ENCODE data around the gene GALK2.

Gene GALK2

GRCh38 chr15:49187549-49188245 lies 17.6 kb downstream of the GALK2 start (continued):
- TF ChIP-seq ZNF792 (tag by site-specific recombination; IDR thresholded peaks at IDR 0.05) (no peak), ZBTB6 (tag by site-specific recombination; IDR thresholded peaks at IDR 0.05) (no peak)

GRCh38 chr15:49188933-49189332 lies 18.9 kb downstream of the GALK2 start:
- ChIA-PET POLR2A (no interaction called here), CTCF (no interaction called here)
- no peaks in the 10 kb centered on the region for H3K9me3 ChIP-seq (ENCODE audit: control insufficient read depth, insufficient read depth, low read depth, low read length)

More at GRCh38 chr15:49188933-49189332, 18.9 kb downstream of the GALK2 start:
- no peak overlapping the region for H3K27ac ChIP-seq (ENCODE audit: extremely low read depth, low read depth, low read length)
- no peak for TF ChIP-seq SETDB1 (IDR thresholded peaks at IDR 0.05; ENCODE audit: insufficient read length, low read length)
- TF ChIP-seq ZNF514 (tag by site-specific recombination; IDR thresholded peaks at IDR 0.05), result no peak
- no peak for TF ChIP-seq ZNF280C (tag by site-specific recombination; IDR thresholded peaks at IDR 0.05)
- TF ChIP-seq TSHZ1 (tag by site-specific recombination; IDR thresholded peaks at IDR 0.05; ENCODE audit: borderline replicate concordance), result no peak
- TF ChIP-seq ZNF561 (tag by site-specific recombination; IDR thresholded peaks at IDR 0.05; ENCODE audit: borderline replicate concordance), result no peak
- TF ChIP-seq ZNF423 (tag by site-specific recombination; IDR thresholded peaks at IDR 0.05), result no peak
- no peak for TF ChIP-seq ZNF747 (tag by site-specific recombination; IDR thresholded peaks at IDR 0.05)
- TF ChIP-seq BCL11B (tag by site-specific recombination; IDR thresholded peaks at IDR 0.05; ENCODE audit: low read depth), result no peak
- TF ChIP-seq KLF1 (tag by site-specific recombination; IDR thresholded peaks at IDR 0.05), result no peak
- TF ChIP-seq KLF7 (tag by site-specific recombination; IDR thresholded peaks at IDR 0.05; ENCODE audit: borderline replicate concordance), result no peak
- no peak for TF ChIP-seq INSM2 (tag by site-specific recombination; IDR thresholded peaks at IDR 0.05)
- no peak for TF ChIP-seq ZNF169 (tag by site-specific recombination; IDR thresholded peaks at IDR 0.05)
- TF ChIP-seq ZNF239 (tag by site-specific recombination; IDR thresholded peaks at IDR 0.05), result no peak
- no peak for TF ChIP-seq KLF10 (tag by site-specific recombination; IDR thresholded peaks at IDR 0.05)
- no peak for TF ChIP-seq ZFP3 (tag by site-specific recombination; IDR thresholded peaks at IDR 0.05; ENCODE audit: low read depth)
- TF ChIP-seq ZNF768 (tag by site-specific recombination; IDR thresholded peaks at IDR 0.05), result no peak
- no peak for TF ChIP-seq ZNF148 (tag by site-specific recombination; IDR thresholded peaks at IDR 0.05; ENCODE audit: borderline replicate concordance)
- no peak for TF ChIP-seq ZNF138 (tag by site-specific recombination; IDR thresholded peaks at IDR 0.05; ENCODE audit: borderline replicate concordance)
- TF ChIP-seq ZNF114 (tag by site-specific recombination; IDR thresholded peaks at IDR 0.05), result no peak
- no peak for TF ChIP-seq HOXD13 (CRISPR knock-in tag; IDR thresholded peaks at IDR 0.05; ENCODE audit: borderline replicate concordance)
- H3K4me3 ChIP-seq (ENCODE audit: low read depth, low read length), result no peak overlapping the region
- H3K4me1 ChIP-seq (ENCODE audit: control insufficient read depth, insufficient read depth, low read length), result no peaks in the 10 kb centered on the region
- H3K36me3 ChIP-seq (ENCODE audit: control insufficient read depth in 2 of 2, insufficient read depth in 1 of 2, low read length in 2 of 2), result no peaks in the 10 kb centered on the region

All from HEK293 (cell line).